ENCODE results near the gene DCBLD2. TPM values are rescaled to one million over a fixed set of nuclear protein-coding genes. Genes with fewer than 3 reads are reported as not detected.

The DCBLD2 gene
- polyA plus RNA-seq, 1 of the 3 experiments (the other 2 are of a cell fraction), result 159 TPM

DNA sequence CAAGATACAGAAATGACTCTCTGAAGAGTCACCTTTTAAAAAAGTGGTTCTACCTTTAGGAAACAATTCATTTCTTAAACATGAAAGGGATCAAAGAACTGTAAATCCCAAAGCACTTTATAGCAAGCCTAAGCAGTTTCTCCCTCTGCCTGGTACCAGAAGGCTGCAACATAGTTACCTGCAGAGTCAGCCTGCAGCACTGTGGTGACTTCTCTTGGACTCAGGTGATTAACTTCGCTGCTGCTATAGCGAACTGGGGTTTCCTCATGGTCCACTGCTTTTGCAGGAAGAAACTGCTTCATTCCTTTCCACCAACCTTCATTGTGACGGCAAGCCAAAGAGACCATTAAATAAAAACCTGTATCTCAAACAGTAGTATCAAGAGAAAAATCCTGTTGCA lies 101.1 kb downstream of the DCBLD2 start (continued):
- no peak for TF ChIP-seq TAF1 (IDR thresholded peaks at IDR 0.05; ENCODE audit: borderline replicate concordance, low read depth, low read length)
- TF ChIP-seq FOSL2 (IDR thresholded peaks at IDR 0.05; ENCODE audit: borderline replicate concordance, low read depth), result no peak
- TF ChIP-seq MEF2A (IDR thresholded peaks at IDR 0.05; ENCODE audit: borderline replicate concordance, low read depth), result no peak
- no peak for TF ChIP-seq CHD2 (IDR thresholded peaks at IDR 0.05; ENCODE audit: low read length, partially characterized antibody)
- no peak for TF ChIP-seq GABPA (IDR thresholded peaks at IDR 0.05; ENCODE audit: low read depth)
- TF ChIP-seq, protein P1, sequence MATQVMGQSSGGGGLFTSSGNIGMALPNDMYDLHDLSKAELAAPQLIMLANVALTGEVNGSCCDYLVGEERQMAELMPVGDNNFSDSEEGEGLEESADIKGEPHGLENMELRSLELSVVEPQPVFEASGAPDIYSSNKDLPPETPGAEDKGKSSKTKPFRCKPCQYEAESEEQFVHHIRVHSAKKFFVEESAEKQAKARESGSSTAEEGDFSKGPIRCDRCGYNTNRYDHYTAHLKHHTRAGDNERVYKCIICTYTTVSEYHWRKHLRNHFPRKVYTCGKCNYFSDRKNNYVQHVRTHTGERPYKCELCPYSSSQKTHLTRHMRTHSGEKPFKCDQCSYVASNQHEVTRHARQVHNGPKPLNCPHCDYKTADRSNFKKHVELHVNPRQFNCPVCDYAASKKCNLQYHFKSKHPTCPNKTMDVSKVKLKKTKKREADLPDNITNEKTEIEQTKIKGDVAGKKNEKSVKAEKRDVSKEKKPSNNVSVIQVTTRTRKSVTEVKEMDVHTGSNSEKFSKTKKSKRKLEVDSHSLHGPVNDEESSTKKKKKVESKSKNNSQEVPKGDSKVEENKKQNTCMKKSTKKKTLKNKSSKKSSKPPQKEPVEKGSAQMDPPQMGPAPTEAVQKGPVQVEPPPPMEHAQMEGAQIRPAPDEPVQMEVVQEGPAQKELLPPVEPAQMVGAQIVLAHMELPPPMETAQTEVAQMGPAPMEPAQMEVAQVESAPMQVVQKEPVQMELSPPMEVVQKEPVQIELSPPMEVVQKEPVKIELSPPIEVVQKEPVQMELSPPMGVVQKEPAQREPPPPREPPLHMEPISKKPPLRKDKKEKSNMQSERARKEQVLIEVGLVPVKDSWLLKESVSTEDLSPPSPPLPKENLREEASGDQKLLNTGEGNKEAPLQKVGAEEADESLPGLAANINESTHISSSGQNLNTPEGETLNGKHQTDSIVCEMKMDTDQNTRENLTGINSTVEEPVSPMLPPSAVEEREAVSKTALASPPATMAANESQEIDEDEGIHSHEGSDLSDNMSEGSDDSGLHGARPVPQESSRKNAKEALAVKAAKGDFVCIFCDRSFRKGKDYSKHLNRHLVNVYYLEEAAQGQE (IDR thresholded peaks at IDR 0.05; ENCODE audit: low read depth, low read length), result no peak
- TF ChIP-seq, protein P2, sequence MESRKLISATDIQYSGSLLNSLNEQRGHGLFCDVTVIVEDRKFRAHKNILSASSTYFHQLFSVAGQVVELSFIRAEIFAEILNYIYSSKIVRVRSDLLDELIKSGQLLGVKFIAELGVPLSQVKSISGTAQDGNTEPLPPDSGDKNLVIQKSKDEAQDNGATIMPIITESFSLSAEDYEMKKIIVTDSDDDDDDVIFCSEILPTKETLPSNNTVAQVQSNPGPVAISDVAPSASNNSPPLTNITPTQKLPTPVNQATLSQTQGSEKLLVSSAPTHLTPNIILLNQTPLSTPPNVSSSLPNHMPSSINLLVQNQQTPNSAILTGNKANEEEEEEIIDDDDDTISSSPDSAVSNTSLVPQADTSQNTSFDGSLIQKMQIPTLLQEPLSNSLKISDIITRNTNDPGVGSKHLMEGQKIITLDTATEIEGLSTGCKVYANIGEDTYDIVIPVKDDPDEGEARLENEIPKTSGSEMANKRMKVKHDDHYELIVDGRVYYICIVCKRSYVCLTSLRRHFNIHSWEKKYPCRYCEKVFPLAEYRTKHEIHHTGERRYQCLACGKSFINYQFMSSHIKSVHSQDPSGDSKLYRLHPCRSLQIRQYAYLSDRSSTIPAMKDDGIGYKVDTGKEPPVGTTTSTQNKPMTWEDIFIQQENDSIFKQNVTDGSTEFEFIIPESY (IDR thresholded peaks at IDR 0.05; ENCODE audit: borderline replicate concordance, low read depth), result no peak

DNA sequence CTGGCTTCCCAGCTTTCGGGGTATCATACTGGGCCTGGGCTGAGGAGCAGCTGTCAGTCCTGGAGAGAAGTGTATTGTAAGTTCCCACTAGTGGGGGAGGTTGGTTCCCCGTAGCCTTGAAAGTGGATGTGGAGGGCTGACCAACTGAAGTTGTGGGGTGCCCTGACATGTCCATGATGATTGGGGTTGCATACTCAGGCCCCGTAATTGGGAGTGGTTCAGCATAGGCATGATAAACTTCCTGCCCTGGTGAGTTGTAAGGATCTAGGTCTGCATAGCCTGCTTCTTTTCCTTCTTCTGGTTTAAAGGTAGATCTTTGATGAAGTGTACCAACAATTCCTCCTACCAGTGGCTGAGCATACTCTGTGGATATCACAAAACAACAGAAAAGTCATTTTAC lies 102.0 kb downstream of the DCBLD2 start:
- CTCF ChIA-PET, result interaction anchor here (1.2 to 2.3 kb wide), 6 partner anchors 18 to 198 kb away, joined by 3 to 27 read pairs (median 6); no protein-coding TSS in a partner anchor
- peaks cover 51% of the 10 kb centered on the region for H4K20me1 ChIP-seq (ENCODE audit: insufficient read depth)
- peaks cover 64 to 77% of the 10 kb centered on the region in 2 experiments for H3K36me3 ChIP-seq (replicated peaks in 1 of 2; ENCODE audit: control insufficient read depth in 1 of 2, insufficient read depth in 2 of 2, low read length in 1 of 2)
- DNase-seq, result no peak
- no peak for TF ChIP-seq MEF2A (IDR thresholded peaks at IDR 0.05; ENCODE audit: borderline replicate concordance, low read depth)
- TF ChIP-seq TEAD4 (IDR thresholded peaks at IDR 0.05; ENCODE audit: borderline replicate concordance, insufficient read depth), result no peak
- TF ChIP-seq, protein P3, sequence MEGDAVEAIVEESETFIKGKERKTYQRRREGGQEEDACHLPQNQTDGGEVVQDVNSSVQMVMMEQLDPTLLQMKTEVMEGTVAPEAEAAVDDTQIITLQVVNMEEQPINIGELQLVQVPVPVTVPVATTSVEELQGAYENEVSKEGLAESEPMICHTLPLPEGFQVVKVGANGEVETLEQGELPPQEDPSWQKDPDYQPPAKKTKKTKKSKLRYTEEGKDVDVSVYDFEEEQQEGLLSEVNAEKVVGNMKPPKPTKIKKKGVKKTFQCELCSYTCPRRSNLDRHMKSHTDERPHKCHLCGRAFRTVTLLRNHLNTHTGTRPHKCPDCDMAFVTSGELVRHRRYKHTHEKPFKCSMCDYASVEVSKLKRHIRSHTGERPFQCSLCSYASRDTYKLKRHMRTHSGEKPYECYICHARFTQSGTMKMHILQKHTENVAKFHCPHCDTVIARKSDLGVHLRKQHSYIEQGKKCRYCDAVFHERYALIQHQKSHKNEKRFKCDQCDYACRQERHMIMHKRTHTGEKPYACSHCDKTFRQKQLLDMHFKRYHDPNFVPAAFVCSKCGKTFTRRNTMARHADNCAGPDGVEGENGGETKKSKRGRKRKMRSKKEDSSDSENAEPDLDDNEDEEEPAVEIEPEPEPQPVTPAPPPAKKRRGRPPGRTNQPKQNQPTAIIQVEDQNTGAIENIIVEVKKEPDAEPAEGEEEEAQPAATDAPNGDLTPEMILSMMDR (IDR thresholded peaks at IDR 0.05), result no peak
- no peak for TF ChIP-seq RFX5 (IDR thresholded peaks at IDR 0.05; ENCODE audit: low read length)
- TF ChIP-seq POLR2AphosphoS5 (IDR thresholded peaks at IDR 0.05; ENCODE audit: low read depth, low read length), result no peak; the same call in 1 of the 2 replicates
- TF ChIP-seq, protein P4, sequence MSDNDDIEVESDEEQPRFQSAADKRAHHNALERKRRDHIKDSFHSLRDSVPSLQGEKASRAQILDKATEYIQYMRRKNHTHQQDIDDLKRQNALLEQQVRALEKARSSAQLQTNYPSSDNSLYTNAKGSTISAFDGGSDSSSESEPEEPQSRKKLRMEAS (IDR thresholded peaks at IDR 0.05; ENCODE audit: low read depth), result no peak
- TF ChIP-seq RCOR1 (IDR thresholded peaks at IDR 0.05; ENCODE audit: low read length), result no peak
- TF ChIP-seq FOXM1 (IDR thresholded peaks at IDR 0.05; ENCODE audit: low read depth), result no peak
- TF ChIP-seq, protein P2 (IDR thresholded peaks at IDR 0.05; ENCODE audit: borderline replicate concordance, low read depth), result no peak
- peaks cover 71% of the 10 kb centered on the region for H3F3A ChIP-seq (replicated peaks; ENCODE audit: insufficient read depth)
- H3K9me3 ChIP-seq, result no peaks in the 10 kb centered on the region
- H3K27me3 ChIP-seq (ENCODE audit: insufficient read depth), result no peaks in the 10 kb centered on the region
- H3K9ac ChIP-seq, result no peak overlapping the region
- peak overlapping the region; percentile 40 to 50; a peak in 2 of 4 replicates for H3K27ac ChIP-seq (ENCODE audit: low read depth in 2 of 2, low read length in 1 of 2)
- WGBS (ENCODE audit: low lambda C conversion rate), result 84% methylated on average over 3 of the region's 3 CpGs
- H3K4me1 ChIP-seq (ENCODE audit: control insufficient read depth in 1 of 2, insufficient read depth in 2 of 2, low read depth in 1 of 2, low read length in 1 of 2), result peaks cover 0 to 9% of the 10 kb centered on the region in 2 experiments; a peak in 2 of 4 replicates
- H3K9me2 ChIP-seq, result no peaks in the 10 kb centered on the region
- H3K79me2 ChIP-seq (ENCODE audit: insufficient read depth), result no peaks in the 10 kb centered on the region; the same call in 1 of the 2 replicates
- no peak overlapping the region for H3K4me3 ChIP-seq (ENCODE audit: low read depth in 2 of 2, low read length in 1 of 2)
- POLR2A ChIA-PET, result no interaction called here
- no peak overlapping the region for H2AFZ ChIP-seq (ENCODE audit: low read depth)
- H3K4me2 ChIP-seq, result no peak overlapping the region
